ENCODE data around the gene NAA20. TPM values are rescaled to one million over a fixed set of nuclear protein-coding genes. Genes with fewer than 3 reads are reported as not detected.

The NAA20 gene
- total and polyA plus RNA-seq, 2 of the 13 experiments (the other 11 are each of a cell fraction or from before 2014, with no cell fraction given): 81.9 to 82.8 TPM

DNA sequence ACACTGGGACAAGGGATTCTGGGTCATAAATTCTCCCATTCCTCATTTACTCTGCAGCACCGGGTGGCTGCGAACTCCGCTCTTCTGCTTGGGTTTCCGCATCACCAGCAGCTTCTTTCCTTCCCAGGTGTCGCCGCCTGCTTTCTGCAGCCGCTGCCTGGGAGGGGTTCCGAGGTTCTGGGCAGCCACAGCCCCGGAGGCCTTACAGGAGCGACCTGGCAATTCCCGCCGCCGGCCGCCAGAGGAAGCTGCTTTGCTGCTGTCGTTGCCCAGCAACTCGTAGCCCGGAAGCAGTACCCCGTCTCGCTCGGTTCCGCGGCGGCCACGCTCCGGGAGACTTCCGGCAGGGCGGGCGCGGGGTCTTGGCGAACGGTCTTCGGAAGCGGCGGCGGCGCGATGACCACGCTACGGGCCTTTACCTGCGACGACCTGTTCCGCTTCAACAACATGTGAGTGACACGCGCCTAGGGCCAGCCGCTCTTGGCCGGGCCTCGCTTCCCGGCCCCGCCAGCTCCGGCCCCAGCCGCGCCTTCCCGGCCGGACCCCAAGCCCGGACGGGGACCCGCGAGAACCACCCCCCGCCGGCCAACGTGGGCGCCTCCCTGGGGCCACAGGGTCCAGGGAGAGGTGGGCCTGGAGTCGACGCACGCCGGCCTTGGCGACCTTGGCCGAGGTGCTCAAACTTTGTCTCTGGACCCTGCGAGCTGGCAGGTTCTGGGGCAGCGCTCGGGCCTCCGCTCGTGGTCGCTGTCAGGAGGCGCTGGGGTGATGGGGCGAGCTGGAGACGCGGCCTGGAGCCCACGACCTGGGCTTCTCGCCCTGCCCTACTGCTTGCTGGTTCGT is at the start of gene NAA20 (continued):
- TF ChIP-seq, protein P1, sequence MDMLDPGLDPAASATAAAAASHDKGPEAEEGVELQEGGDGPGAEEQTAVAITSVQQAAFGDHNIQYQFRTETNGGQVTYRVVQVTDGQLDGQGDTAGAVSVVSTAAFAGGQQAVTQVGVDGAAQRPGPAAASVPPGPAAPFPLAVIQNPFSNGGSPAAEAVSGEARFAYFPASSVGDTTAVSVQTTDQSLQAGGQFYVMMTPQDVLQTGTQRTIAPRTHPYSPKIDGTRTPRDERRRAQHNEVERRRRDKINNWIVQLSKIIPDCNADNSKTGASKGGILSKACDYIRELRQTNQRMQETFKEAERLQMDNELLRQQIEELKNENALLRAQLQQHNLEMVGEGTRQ (IDR thresholded peaks at IDR 0.05; ENCODE audit: low read depth, low read length): no peak
- TF ChIP-seq, protein P1 (CRISPR knock-in tag; IDR thresholded peaks at IDR 0.05; ENCODE audit: borderline replicate concordance): no peak
- TF ChIP-seq, protein P2, sequence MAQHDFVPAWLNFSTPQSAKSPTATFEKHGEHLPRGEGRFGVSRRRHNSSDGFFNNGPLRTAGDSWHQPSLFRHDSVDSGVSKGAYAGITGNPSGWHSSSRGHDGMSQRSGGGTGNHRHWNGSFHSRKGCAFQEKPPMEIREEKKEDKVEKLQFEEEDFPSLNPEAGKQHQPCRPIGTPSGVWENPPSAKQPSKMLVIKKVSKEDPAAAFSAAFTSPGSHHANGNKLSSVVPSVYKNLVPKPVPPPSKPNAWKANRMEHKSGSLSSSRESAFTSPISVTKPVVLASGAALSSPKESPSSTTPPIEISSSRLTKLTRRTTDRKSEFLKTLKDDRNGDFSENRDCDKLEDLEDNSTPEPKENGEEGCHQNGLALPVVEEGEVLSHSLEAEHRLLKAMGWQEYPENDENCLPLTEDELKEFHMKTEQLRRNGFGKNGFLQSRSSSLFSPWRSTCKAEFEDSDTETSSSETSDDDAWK (CRISPR knock-in tag; IDR thresholded peaks at IDR 0.05): no peak
- TF ChIP-seq ZNF615 (CRISPR knock-in tag; IDR thresholded peaks at IDR 0.05; ENCODE audit: borderline replicate concordance): peak; percentile 93; the same call in 1 of the 2 replicates
- peak; percentile 99 for TF ChIP-seq REL (CRISPR knock-in tag; conservative IDR thresholded peaks at IDR 0.05)
- peak; percentile 47 for TF ChIP-seq ZEB1 (IDR thresholded peaks at IDR 0.05; ENCODE audit: insufficient replicate concordance, low read depth)
- TF ChIP-seq SIN3A (IDR thresholded peaks at IDR 0.05; ENCODE audit: borderline replicate concordance, low read depth, low read length): peak; percentile 97; the same call in 1 of the 2 replicates
- peak; percentile 89 for TF ChIP-seq RAD21 (CRISPR knock-in tag; IDR thresholded peaks at IDR 0.05)
- TF ChIP-seq, protein P3, sequence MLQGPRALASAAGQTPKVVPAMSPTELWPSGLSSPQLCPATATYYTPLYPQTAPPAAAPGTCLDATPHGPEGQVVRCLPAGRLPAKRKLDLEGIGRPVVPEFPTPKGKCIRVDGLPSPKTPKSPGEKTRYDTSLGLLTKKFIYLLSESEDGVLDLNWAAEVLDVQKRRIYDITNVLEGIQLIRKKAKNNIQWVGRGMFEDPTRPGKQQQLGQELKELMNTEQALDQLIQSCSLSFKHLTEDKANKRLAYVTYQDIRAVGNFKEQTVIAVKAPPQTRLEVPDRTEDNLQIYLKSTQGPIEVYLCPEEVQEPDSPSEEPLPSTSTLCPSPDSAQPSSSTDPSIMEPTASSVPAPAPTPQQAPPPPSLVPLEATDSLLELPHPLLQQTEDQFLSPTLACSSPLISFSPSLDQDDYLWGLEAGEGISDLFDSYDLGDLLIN (CRISPR knock-in tag; IDR thresholded peaks at IDR 0.05; ENCODE audit: borderline replicate concordance): no peak
- peak; percentile 90 for TF ChIP-seq ZNF567 (CRISPR knock-in tag; IDR thresholded peaks at IDR 0.05; ENCODE audit: borderline replicate concordance)
- TF ChIP-seq ZFP62 (CRISPR knock-in tag; IDR thresholded peaks at IDR 0.05): no peak
- peak; percentile 87; the same call in 1 of the 2 replicates for TF ChIP-seq MEF2D (CRISPR knock-in tag; IDR thresholded peaks at IDR 0.05)
- TF ChIP-seq SIX4 (CRISPR knock-in tag; IDR thresholded peaks at IDR 0.05): peak; percentile 62; the same call in 1 of the 2 replicates
- no peak; the same call in 1 of the 2 replicates for TF ChIP-seq ADNP (CRISPR knock-in tag; IDR thresholded peaks at IDR 0.05)
- peak; percentile 90; the same call in 1 of the 2 replicates for TF ChIP-seq ZNF790 (CRISPR knock-in tag; IDR thresholded peaks at IDR 0.05; ENCODE audit: borderline replicate concordance)
- TF ChIP-seq, protein P4, sequence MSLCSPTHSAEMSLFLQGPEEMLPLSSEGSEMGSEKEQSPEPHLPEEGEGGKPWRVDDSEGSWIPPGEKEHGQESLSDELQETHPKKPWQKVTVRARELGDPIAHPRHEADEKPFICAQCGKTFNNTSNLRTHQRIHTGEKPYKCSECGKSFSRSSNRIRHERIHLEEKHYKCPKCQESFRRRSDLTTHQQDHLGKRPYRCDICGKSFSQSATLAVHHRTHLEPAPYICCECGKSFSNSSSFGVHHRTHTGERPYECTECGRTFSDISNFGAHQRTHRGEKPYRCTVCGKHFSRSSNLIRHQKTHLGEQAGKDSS (CRISPR knock-in tag; IDR thresholded peaks at IDR 0.05; ENCODE audit: borderline replicate concordance, low read depth): no peak; the same call in 1 of the 2 replicates
- TF ChIP-seq MTF1 (CRISPR knock-in tag; IDR thresholded peaks at IDR 0.05): no peak; the same call in 1 of the 2 replicates
- TF ChIP-seq NCOA5 (CRISPR knock-in tag; IDR thresholded peaks at IDR 0.05): no peak
- TF ChIP-seq, protein P5, sequence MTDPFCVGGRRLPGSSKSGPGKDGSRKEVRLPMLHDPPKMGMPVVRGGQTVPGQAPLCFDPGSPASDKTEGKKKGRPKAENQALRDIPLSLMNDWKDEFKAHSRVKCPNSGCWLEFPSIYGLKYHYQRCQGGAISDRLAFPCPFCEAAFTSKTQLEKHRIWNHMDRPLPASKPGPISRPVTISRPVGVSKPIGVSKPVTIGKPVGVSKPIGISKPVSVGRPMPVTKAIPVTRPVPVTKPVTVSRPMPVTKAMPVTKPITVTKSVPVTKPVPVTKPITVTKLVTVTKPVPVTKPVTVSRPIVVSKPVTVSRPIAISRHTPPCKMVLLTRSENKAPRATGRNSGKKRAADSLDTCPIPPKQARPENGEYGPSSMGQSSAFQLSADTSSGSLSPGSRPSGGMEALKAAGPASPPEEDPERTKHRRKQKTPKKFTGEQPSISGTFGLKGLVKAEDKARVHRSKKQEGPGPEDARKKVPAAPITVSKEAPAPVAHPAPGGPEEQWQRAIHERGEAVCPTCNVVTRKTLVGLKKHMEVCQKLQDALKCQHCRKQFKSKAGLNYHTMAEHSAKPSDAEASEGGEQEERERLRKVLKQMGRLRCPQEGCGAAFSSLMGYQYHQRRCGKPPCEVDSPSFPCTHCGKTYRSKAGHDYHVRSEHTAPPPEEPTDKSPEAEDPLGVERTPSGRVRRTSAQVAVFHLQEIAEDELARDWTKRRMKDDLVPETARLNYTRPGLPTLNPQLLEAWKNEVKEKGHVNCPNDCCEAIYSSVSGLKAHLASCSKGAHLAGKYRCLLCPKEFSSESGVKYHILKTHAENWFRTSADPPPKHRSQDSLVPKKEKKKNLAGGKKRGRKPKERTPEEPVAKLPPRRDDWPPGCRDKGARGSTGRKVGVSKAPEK (CRISPR knock-in tag; IDR thresholded peaks at IDR 0.05; ENCODE audit: borderline replicate concordance): no peak
- peak; percentile 91 for TF ChIP-seq RFX3 (CRISPR knock-in tag; IDR thresholded peaks at IDR 0.05)
- TF ChIP-seq HMG20B (CRISPR knock-in tag; conservative IDR thresholded peaks at IDR 0.05): no peak
